ENCODE measurements around the gene FASN. TPM values are rescaled to one million over a fixed set of nuclear protein-coding genes. Genes with fewer than 3 reads are reported as not detected.

The FASN gene
- total and polyA plus RNA-seq, 2 of the 13 experiments (the other 11 are each of a cell fraction or from before 2014, with no cell fraction given), result 51.7 to 101 TPM

DNA sequence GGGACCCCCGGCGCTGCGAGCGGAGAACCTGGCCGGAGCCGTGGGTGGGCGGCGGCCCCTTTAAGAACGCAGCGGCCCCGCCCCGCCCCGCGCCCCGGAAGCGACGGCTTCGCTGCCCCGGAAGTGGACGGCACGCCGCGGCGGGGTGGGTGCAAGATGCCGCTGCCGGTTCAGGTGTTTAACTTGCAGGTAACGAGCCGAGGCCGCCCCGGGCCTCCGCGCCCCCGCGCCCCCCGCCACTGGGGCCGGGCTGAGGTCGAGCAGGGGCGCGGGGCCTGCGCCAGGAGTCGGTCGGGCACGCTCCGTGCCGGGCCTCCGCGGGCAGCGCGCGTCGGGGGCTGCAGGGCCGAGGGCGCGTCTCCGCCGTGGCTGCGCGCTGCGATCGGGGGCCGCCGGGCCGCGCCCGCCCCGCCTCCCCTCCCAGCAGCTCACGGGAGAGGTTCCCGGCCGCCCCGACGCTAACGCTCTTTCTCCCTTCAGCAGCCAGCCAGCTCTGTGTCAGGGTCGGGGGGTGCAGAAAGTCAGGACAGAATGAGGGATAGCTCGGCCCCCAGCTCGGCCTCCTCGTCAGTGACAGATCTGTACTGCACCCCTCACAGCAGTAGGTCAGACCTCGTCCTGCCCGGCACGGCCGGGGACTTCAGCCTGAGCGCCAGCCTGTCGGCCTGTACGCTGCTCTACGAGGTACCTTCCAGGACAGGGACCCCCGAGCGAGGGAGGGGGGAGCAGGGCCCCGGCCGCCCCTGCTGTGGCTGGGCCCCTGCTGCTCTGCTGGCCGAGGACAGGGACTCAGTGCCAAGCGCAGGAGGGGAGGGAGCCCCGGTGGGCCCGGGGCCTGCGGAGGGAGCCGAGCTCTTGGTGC, 46.0 kb downstream of the FASN start, which contains the start of the genes GPS1 and RFNG (continued):
- TF ChIP-seq, protein P1, sequence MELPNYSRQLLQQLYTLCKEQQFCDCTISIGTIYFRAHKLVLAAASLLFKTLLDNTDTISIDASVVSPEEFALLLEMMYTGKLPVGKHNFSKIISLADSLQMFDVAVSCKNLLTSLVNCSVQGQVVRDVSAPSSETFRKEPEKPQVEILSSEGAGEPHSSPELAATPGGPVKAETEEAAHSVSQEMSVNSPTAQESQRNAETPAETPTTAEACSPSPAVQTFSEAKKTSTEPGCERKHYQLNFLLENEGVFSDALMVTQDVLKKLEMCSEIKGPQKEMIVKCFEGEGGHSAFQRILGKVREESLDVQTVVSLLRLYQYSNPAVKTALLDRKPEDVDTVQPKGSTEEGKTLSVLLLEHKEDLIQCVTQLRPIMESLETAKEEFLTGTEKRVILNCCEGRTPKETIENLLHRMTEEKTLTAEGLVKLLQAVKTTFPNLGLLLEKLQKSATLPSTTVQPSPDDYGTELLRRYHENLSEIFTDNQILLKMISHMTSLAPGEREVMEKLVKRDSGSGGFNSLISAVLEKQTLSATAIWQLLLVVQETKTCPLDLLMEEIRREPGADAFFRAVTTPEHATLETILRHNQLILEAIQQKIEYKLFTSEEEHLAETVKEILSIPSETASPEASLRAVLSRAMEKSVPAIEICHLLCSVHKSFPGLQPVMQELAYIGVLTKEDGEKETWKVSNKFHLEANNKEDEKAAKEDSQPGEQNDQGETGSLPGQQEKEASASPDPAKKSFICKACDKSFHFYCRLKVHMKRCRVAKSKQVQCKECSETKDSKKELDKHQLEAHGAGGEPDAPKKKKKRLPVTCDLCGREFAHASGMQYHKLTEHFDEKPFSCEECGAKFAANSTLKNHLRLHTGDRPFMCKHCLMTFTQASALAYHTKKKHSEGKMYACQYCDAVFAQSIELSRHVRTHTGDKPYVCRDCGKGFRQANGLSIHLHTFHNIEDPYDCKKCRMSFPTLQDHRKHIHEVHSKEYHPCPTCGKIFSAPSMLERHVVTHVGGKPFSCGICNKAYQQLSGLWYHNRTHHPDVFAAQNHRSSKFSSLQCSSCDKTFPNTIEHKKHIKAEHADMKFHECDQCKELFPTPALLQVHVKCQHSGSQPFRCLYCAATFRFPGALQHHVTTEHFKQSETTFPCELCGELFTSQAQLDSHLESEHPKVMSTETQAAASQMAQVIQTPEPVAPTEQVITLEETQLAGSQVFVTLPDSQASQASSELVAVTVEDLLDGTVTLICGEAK (IDR thresholded peaks at IDR 0.05), result no peak
- TF ChIP-seq, protein P1 (CRISPR knock-in tag; IDR thresholded peaks at IDR 0.05), result 0 out of 2 replicates have a peak, but pooled peaks have one; percentile 19
- TF ChIP-seq HMGA1 (CRISPR knock-in tag; conservative IDR thresholded peaks at IDR 0.05) (no peak), ZNF12 (CRISPR knock-in tag; IDR thresholded peaks at IDR 0.05) (no peak), MTF2 (CRISPR knock-in tag; IDR thresholded peaks at IDR 0.05; ENCODE audit: borderline replicate concordance) (no peak), ASH2L (IDR thresholded peaks at IDR 0.05; ENCODE audit: insufficient read length, low read depth, low read length) (no peak), FOXJ3 (CRISPR knock-in tag; IDR thresholded peaks at IDR 0.05; ENCODE audit: borderline replicate concordance) (no peak), FLYWCH1 (CRISPR knock-in tag; IDR thresholded peaks at IDR 0.05) (no peak)
- TF ChIP-seq, protein P2, sequence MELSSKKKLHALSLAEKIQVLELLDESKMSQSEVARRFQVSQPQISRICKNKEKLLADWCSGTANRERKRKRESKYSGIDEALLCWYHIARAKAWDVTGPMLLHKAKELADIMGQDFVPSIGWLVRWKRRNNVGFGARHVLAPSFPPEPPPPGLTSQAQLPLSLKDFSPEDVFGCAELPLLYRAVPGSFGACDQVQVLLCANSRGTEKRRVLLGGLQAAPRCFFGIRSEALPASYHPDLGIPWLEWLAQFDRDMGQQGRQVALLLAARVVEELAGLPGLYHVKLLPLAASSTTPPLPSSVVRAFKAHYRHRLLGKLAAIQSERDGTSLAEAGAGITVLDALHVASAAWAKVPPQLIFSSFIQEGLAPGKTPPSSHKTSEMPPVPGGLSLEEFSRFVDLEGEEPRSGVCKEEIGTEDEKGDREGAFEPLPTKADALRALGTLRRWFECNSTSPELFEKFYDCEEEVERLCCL (CRISPR knock-in tag; IDR thresholded peaks at IDR 0.05; ENCODE audit: borderline replicate concordance), result no peak
- TF ChIP-seq, protein P3, sequence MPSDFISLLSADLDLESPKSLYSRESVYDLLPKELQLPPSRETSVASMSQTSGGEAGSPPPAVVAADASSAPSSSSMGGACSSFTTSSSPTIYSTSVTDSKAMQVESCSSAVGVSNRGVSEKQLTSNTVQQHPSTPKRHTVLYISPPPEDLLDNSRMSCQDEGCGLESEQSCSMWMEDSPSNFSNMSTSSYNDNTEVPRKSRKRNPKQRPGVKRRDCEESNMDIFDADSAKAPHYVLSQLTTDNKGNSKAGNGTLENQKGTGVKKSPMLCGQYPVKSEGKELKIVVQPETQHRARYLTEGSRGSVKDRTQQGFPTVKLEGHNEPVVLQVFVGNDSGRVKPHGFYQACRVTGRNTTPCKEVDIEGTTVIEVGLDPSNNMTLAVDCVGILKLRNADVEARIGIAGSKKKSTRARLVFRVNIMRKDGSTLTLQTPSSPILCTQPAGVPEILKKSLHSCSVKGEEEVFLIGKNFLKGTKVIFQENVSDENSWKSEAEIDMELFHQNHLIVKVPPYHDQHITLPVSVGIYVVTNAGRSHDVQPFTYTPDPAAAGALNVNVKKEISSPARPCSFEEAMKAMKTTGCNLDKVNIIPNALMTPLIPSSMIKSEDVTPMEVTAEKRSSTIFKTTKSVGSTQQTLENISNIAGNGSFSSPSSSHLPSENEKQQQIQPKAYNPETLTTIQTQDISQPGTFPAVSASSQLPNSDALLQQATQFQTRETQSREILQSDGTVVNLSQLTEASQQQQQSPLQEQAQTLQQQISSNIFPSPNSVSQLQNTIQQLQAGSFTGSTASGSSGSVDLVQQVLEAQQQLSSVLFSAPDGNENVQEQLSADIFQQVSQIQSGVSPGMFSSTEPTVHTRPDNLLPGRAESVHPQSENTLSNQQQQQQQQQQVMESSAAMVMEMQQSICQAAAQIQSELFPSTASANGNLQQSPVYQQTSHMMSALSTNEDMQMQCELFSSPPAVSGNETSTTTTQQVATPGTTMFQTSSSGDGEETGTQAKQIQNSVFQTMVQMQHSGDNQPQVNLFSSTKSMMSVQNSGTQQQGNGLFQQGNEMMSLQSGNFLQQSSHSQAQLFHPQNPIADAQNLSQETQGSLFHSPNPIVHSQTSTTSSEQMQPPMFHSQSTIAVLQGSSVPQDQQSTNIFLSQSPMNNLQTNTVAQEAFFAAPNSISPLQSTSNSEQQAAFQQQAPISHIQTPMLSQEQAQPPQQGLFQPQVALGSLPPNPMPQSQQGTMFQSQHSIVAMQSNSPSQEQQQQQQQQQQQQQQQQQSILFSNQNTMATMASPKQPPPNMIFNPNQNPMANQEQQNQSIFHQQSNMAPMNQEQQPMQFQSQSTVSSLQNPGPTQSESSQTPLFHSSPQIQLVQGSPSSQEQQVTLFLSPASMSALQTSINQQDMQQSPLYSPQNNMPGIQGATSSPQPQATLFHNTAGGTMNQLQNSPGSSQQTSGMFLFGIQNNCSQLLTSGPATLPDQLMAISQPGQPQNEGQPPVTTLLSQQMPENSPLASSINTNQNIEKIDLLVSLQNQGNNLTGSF (CRISPR knock-in tag; IDR thresholded peaks at IDR 0.05), result no peak

Data from HepG2 (cell line).